HEK293 (cell line): ENCODE measurements around the gene NCAPG2.

Experiments used
- CTCF ChIA-PET: fragments of 350-600 bp; formaldehyde crosslinking; extraction: SDS; loops from one replicate; lab custom pipeline; 2021; ENCODE audit warnings: antibody characterized with exemption; lab: Yijun Ruan, JAX
- POLR2A ChIA-PET: fragments of 300-600 bp; formaldehyde crosslinking; extraction: SDS; loops from one replicate; lab custom pipeline; 2020; ENCODE audit warnings: antibody characterized with exemption, inconsistent platforms; lab: Yijun Ruan, JAX
- H3K27ac ChIP-seq: fragments of 200-500 bp; sonication (Bioruptor generic); 2 replicates; pipeline ENCODE4 v1.5.1; 2014; ENCODE audit warnings: low read depth, low read length, control low read depth, inconsistent platforms; ENCODE audit errors: extremely low read depth
- H3K36me3 ChIP-seq, 2 experiments: fragments of 200-500 bp in 1 of 2; sonication (Bioruptor generic) in 1 of 2; 1 replicate in 1 of 2; 2 replicates in 1 of 2; pipeline ENCODE4 v1.5.1; 2014 to 2017; ENCODE audit warnings: inconsistent platforms in 2 of 2, low read length in 2 of 2; ENCODE audit not compliant: control insufficient read depth in 2 of 2, insufficient read depth in 1 of 2
- H3K4me1 ChIP-seq: fragments of 200-500 bp; sonication (Bioruptor generic); 2 replicates; pipeline ENCODE4 v1.5.1; 2014; ENCODE audit warnings: mild to moderate bottlenecking, low read length, inconsistent platforms; ENCODE audit not compliant: control insufficient read depth, insufficient read depth
- H3K4me3 ChIP-seq: 2 replicates; pipeline ENCODE4 v1.5.1; 2011; ENCODE audit warnings: low read depth, mild to moderate bottlenecking, control low read depth, low read length, moderate library complexity
- H3K9me3 ChIP-seq: fragments of 200-500 bp; sonication (Bioruptor generic); 2 replicates; pipeline ENCODE4 v1.5.1; 2014; ENCODE audit warnings: low read depth, low read length, inconsistent platforms; ENCODE audit not compliant: control insufficient read depth, insufficient read depth
- FEZF1 ChIP-seq: fragments of 450-650 bp; formaldehyde crosslinking; IDR thresholded peaks from 2 replicates; pipeline ENCODE4 v1.5.1; 2016; ENCODE audit warnings: missing biosample characterization, missing genetic modification characterization
- GLI2 ChIP-seq: fragments of 450-650 bp; formaldehyde crosslinking; IDR thresholded peaks from 2 replicates; pipeline ENCODE4; 2017; ENCODE audit warnings: missing biosample characterization, missing genetic modification characterization, low read depth, borderline replicate concordance
- GLIS2 ChIP-seq: fragments of 450-650 bp; formaldehyde crosslinking; IDR thresholded peaks from 2 replicates; pipeline ENCODE4 v1.5.1; 2016; ENCODE audit warnings: missing biosample characterization, missing genetic modification characterization
- KLF10 ChIP-seq: fragments of 450-650 bp; IDR thresholded peaks from 2 replicates; pipeline ENCODE4 v1.5.1; 2018; ENCODE audit warnings: missing biosample characterization, mild to moderate bottlenecking, missing genetic modification characterization
- KLF9 ChIP-seq: fragments of 450-650 bp; formaldehyde crosslinking; IDR thresholded peaks from 2 replicates; pipeline ENCODE4 v1.5.1; 2016; ENCODE audit warnings: missing biosample characterization, missing genetic modification characterization, low read depth
- SP7 ChIP-seq: fragments of 450-650 bp; formaldehyde crosslinking; IDR thresholded peaks from 2 replicates; pipeline ENCODE4 v1.5.1; 2016; ENCODE audit warnings: missing biosample characterization, missing genetic modification characterization
- ZBTB17 ChIP-seq: fragments of 450-650 bp; formaldehyde crosslinking; IDR thresholded peaks from 2 replicates; pipeline ENCODE4 v1.5.1; 2016; ENCODE audit warnings: missing biosample characterization, missing genetic modification characterization
- ZNF146 ChIP-seq: fragments of 450-650 bp; formaldehyde crosslinking; IDR thresholded peaks from 2 replicates; pipeline ENCODE4 v1.5.1; 2016; ENCODE audit warnings: missing biosample characterization, missing genetic modification characterization
- ZNF214 ChIP-seq: fragments of 450-650 bp; formaldehyde crosslinking; IDR thresholded peaks from 2 replicates; pipeline ENCODE4 v1.5.1; 2017; ENCODE audit warnings: missing biosample characterization, mild to moderate bottlenecking, missing genetic modification characterization, borderline replicate concordance
- ZNF221 ChIP-seq: fragments of 450-650 bp; formaldehyde crosslinking; IDR thresholded peaks from 2 replicates; pipeline ENCODE4 v1.5.1; 2017; ENCODE audit warnings: missing biosample characterization, missing genetic modification characterization, borderline replicate concordance
- ZNF266 ChIP-seq: fragments of 450-650 bp; formaldehyde crosslinking; IDR thresholded peaks from 2 replicates; pipeline ENCODE4 v1.5.1; 2016; ENCODE audit warnings: missing biosample characterization, missing genetic modification characterization, low read depth
- ZNF366 ChIP-seq: fragments of 450-650 bp; formaldehyde crosslinking; conservative IDR thresholded peaks from 2 replicates; pipeline ENCODE4 v1.5.1; 2016; ENCODE audit warnings: missing biosample characterization, missing genetic modification characterization
- ZNF423 ChIP-seq: fragments of 450-650 bp; formaldehyde crosslinking; IDR thresholded peaks from 2 replicates; pipeline ENCODE4 v1.5.1; 2016; ENCODE audit warnings: missing biosample characterization, missing genetic modification characterization
- ZNF426 ChIP-seq: fragments of 450-650 bp; formaldehyde crosslinking; IDR thresholded peaks from 2 replicates; pipeline ENCODE4 v1.5.1; 2017; ENCODE audit warnings: missing biosample characterization, missing genetic modification characterization, mild to moderate bottlenecking, inconsistent platforms, moderate library complexity
- ZNF548 ChIP-seq: fragments of 450-650 bp; formaldehyde crosslinking; IDR thresholded peaks from 2 replicates; pipeline ENCODE4 v1.5.1; 2016; ENCODE audit warnings: missing biosample characterization, missing genetic modification characterization
- ZNF596 ChIP-seq: fragments of 450-650 bp; IDR thresholded peaks from 2 replicates; pipeline ENCODE4 v1.5.0; 2018; ENCODE audit warnings: missing biosample characterization, mild to moderate bottlenecking, missing genetic modification characterization, moderate library complexity
- ZNF654 ChIP-seq: fragments of 450-650 bp; formaldehyde crosslinking; IDR thresholded peaks from 2 replicates; pipeline ENCODE4 v1.5.1; 2016; ENCODE audit warnings: low read depth, missing biosample characterization, missing genetic modification characterization
- ZNF660 ChIP-seq: fragments of 450-650 bp; IDR thresholded peaks from 2 replicates; pipeline ENCODE4 v1.5.1; 2018; ENCODE audit warnings: missing biosample characterization, mild to moderate bottlenecking, missing genetic modification characterization
- ZNF664 ChIP-seq: fragments of 450-650 bp; formaldehyde crosslinking; IDR thresholded peaks from 2 replicates; pipeline ENCODE4 v1.5.1; 2016; ENCODE audit warnings: missing biosample characterization, missing genetic modification characterization
- ZNF670 ChIP-seq: fragments of 450-650 bp; formaldehyde crosslinking; IDR thresholded peaks from 2 replicates; pipeline ENCODE4 v1.5.1; 2016; ENCODE audit warnings: missing biosample characterization, missing genetic modification characterization, low read depth
- ZNF677 ChIP-seq: fragments of 450-650 bp; IDR thresholded peaks from 2 replicates; pipeline ENCODE4 v1.5.0; 2018; ENCODE audit warnings: missing biosample characterization, mild to moderate bottlenecking, missing genetic modification characterization, moderate library complexity
- ZNF791 ChIP-seq: fragments of 450-650 bp; formaldehyde crosslinking; IDR thresholded peaks from 2 replicates; pipeline ENCODE4 v1.5.1; 2016; ENCODE audit warnings: missing biosample characterization, missing genetic modification characterization
- ZNF837 ChIP-seq: fragments of 450-650 bp; formaldehyde crosslinking; IDR thresholded peaks from 2 replicates; pipeline ENCODE4 v1.5.1; 2016; ENCODE audit warnings: missing biosample characterization, missing genetic modification characterization
- ZNF843 ChIP-seq: fragments of 450-650 bp; formaldehyde crosslinking; IDR thresholded peaks from 2 replicates; pipeline ENCODE4 v1.5.1; 2016; ENCODE audit warnings: missing biosample characterization, missing genetic modification characterization
- ZSCAN23 ChIP-seq: fragments of 450-650 bp; formaldehyde crosslinking; IDR thresholded peaks from 2 replicates; pipeline ENCODE4 v1.5.1; 2016; ENCODE audit warnings: missing biosample characterization, missing genetic modification characterization
- TF ChIP-seq, protein P1 (sequence below): fragments of 450-650 bp; formaldehyde crosslinking; IDR thresholded peaks from 2 replicates; pipeline ENCODE4 v1.5.1; 2016; ENCODE audit warnings: missing biosample characterization, missing genetic modification characterization, low read depth
- TF ChIP-seq, protein P2 (sequence below): IDR thresholded peaks from 2 replicates; pipeline ENCODE4 v1.6.1; 2011; ENCODE audit warnings: mild to moderate bottlenecking, low read depth, low read length, borderline replicate concordance

NCAPG2 gene

DNA sequence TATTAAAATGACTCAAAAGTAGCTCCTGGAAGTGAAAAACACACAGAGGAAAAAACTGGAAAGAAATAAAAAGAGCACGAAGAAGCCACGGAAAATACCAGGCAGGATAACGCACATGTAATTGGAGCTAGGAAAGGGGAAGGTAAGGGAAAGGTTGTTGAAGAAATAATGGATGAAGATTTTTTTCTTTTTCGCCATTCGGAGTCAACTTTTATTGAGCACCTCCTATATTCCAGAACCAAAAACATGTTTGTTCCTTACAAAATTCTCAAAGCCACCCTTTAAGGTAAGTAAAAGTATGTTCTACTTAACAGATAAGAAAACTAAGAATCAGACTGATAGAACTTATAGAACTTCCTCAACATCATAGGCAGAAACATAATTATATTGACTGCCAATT lies 84.2 kb downstream of the NCAPG2 start:
- CTCF ChIA-PET: interaction anchor here (0.7 kb wide), 1 partner anchor 25 kb away, joined by 3 read pairs; no protein-coding TSS in a partner anchor
- Histone ChIP-seq H3K9me3 (no peaks in the 10 kb centered on the region), H3K27ac (no peak overlapping the region), H3K4me3 (no peak overlapping the region), H3K4me1 (peaks cover 8% of the 10 kb centered on the region; the same call in 1 of the 2 replicates), H3K36me3 (peaks cover 0 to 7% of the 10 kb centered on the region in 2 experiments; a peak in 2 of 3 replicates)
- POLR2A ChIA-PET: no interaction called here
- no peak for TF ChIP-seq ZNF791 (tag by site-specific recombination)
- peak; percentile 63; the same call in 1 of the 2 replicates for TF ChIP-seq ZNF664 (tag by site-specific recombination)
- no peak for TF ChIP-seq ZNF837 (tag by site-specific recombination)
- no peak for TF ChIP-seq ZNF221 (tag by site-specific recombination)
- TF ChIP-seq ZNF670: no peak

DNA sequence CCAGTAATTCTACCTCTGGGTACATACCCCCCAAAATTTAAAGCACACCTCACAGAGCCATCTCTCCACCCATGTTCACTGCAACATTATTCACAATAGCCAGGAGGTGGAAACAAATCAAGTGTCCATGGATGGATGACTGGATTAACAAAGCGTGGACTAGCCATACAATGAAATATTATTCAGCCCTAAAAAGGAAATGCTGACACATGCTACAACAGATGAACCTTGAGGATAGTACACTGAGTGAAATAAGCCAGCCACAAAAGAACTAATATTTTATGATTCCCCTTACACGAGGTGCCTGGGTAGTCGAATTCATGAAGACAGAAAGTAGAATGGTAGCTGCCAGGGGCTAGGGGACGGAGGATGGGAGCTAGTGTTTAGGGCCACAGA lies 85.9 kb downstream of the NCAPG2 start:
- CTCF ChIA-PET: no interaction called here

DNA sequence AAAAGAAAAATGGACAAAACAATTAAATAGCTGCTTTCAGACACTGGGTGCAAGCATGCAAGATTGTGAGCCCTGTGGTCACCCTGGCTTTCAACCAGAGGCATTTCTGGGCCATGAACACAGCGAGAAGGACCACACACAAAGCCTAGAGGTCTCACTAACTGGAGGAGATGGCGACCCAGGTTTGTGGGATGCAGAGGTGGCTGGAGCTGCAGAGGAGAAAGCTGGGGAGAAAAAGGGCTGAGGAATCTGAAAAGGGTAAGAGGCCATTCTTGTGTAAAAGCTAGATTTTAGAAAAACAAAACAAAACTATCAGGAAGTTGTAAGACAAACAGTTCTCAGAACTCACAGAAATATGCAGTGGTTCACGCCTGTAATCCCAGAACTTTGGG lies 86.9 kb downstream of the NCAPG2 start:
- peaks cover 13% of the 10 kb centered on the region; the same call in 1 of the 2 replicates for H3K4me1 ChIP-seq
- peaks cover 0 to 10% of the 10 kb centered on the region in 2 experiments; a peak in 1 of 3 replicates for H3K36me3 ChIP-seq
- H3K4me3 ChIP-seq: no peak overlapping the region
- ChIA-PET CTCF (no interaction called here), POLR2A (no interaction called here)
- TF ChIP-seq ZNF366 (tag by site-specific recombination) (no peak), ZSCAN23 (no peak)
- H3K27ac ChIP-seq: no peak overlapping the region
- no peaks in the 10 kb centered on the region for H3K9me3 ChIP-seq

More for the DNA sequence above, 85.9 kb downstream of the NCAPG2 start:
- no peak overlapping the region for H3K27ac ChIP-seq
- no peak overlapping the region for H3K4me3 ChIP-seq
- POLR2A ChIA-PET: no interaction called here
- H3K4me1 ChIP-seq: peaks cover 10% of the 10 kb centered on the region; the same call in 1 of the 2 replicates
- no peaks in the 10 kb centered on the region for H3K9me3 ChIP-seq
- peaks cover 0 to 4% of the 10 kb centered on the region in 2 experiments; a peak in 2 of 3 replicates for H3K36me3 ChIP-seq
- no peak for TF ChIP-seq ZSCAN23
- TF ChIP-seq ZNF214 (tag by site-specific recombination): no peak
- TF ChIP-seq ZNF146 (tag by site-specific recombination): peak; percentile 73; the same call in 1 of the 2 replicates

DNA sequence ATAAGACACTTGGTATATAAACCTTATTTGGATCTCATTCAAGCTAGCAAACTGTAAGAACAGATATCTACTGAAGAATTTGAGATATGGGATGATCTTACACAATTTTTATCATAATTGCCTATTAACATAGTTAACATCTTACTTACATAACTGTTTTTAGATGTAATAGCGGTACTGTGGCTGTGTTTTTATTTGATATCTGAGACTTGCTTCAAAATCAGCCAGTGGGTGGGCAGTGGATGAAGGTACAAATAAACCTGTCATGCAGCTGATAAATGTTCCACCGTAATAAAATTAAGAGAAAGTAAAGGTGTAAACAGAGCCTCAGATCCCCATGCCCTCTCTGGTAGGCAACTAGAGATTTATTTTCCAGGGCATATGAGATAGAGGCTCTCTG lies 88.6 kb downstream of the NCAPG2 start:
- POLR2A ChIA-PET: no interaction called here
- no peak overlapping the region for H3K4me3 ChIP-seq
- no peaks in the 10 kb centered on the region for H3K9me3 ChIP-seq
- H3K4me1 ChIP-seq: peaks cover 13% of the 10 kb centered on the region; the same call in 1 of the 2 replicates
- H3K36me3 ChIP-seq: peaks cover 0 to 13% of the 10 kb centered on the region in 2 experiments; a peak in 1 of 3 replicates
- CTCF ChIA-PET: interaction anchor here (0.7 kb wide), 1 partner anchor 361 kb away, joined by 4 read pairs; no protein-coding TSS in a partner anchor
- no peak overlapping the region for H3K27ac ChIP-seq
- TF ChIP-seq FEZF1 (peak; percentile 73), ZNF654 (no peak), ZNF214 (tag by site-specific recombination) (no peak), KLF10 (peak; percentile 69), SP7 (peak; percentile 41; the same call in 1 of the 2 replicates), ZNF266 (tag by site-specific recombination) (no peak), GLIS2 (tag by site-specific recombination) (no peak), ZNF423 (tag by site-specific recombination) (no peak), ZBTB17 (tag by site-specific recombination) (no peak), ZNF843 (tag by site-specific recombination) (peak; percentile 96), GLI2 (tag by site-specific recombination) (peak; percentile 85; the same call in 1 of the 2 replicates), ZNF660 (tag by site-specific recombination) (no peak), KLF9 (no peak), ZNF426 (tag by site-specific recombination) (no peak), ZNF596 (tag by site-specific recombination) (peak; percentile 34; the same call in 1 of the 2 replicates), ZNF677 (tag by site-specific recombination) (no peak), ZNF548 (tag by site-specific recombination) (no peak)
- TF ChIP-seq, protein P1, sequence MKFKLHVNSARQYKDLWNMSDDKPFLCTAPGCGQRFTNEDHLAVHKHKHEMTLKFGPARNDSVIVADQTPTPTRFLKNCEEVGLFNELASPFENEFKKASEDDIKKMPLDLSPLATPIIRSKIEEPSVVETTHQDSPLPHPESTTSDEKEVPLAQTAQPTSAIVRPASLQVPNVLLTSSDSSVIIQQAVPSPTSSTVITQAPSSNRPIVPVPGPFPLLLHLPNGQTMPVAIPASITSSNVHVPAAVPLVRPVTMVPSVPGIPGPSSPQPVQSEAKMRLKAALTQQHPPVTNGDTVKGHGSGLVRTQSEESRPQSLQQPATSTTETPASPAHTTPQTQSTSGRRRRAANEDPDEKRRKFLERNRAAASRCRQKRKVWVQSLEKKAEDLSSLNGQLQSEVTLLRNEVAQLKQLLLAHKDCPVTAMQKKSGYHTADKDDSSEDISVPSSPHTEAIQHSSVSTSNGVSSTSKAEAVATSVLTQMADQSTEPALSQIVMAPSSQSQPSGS (tag by site-specific recombination): peak; percentile 43; the same call in 1 of the 2 replicates
- TF ChIP-seq, protein P2, sequence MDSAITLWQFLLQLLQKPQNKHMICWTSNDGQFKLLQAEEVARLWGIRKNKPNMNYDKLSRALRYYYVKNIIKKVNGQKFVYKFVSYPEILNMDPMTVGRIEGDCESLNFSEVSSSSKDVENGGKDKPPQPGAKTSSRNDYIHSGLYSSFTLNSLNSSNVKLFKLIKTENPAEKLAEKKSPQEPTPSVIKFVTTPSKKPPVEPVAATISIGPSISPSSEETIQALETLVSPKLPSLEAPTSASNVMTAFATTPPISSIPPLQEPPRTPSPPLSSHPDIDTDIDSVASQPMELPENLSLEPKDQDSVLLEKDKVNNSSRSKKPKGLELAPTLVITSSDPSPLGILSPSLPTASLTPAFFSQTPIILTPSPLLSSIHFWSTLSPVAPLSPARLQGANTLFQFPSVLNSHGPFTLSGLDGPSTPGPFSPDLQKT: no peak
